ENCODE data around the gene ARL6IP1. TPM values are rescaled to one million over a fixed set of nuclear protein-coding genes. Genes with fewer than 3 reads are reported as not detected.

ARL6IP1 gene
- total and polyA plus RNA-seq, 2 donors (not counting 3 experiments of a cell fraction or from before 2014, with no cell fraction given), result 251 to 338 TPM

DNA sequence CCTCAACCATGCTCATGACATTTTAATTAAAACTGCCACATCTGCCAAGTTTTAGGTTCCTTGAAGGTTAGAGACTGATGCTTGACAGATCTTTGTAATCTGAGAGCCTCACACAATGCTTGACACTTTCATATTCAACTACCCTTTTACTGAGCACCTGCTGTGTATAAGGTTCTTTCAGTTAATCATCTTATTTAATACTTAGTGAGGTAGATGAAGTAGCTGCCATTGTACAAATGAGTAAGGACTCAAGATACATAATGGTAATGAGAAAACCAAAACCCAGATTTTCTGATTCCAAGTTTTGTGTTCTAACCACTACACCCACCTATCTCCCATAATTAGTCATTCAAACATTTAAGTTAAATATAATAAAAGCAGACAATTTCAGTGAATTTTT, 35.4 kb upstream of the ARL6IP1 start:
- FAIRE-seq, result no peak
- Histone ChIP-seq H3K9ac (replicated peaks; ENCODE audit: extremely low read depth, insufficient read depth, low read length) (no peak overlapping the region), H3K4me1 (ENCODE audit: control insufficient read depth, extremely low read depth, insufficient read depth, low read length) (no peaks in the 10 kb centered on the region), H2AFZ (ENCODE audit: low read depth, low read length) (no peak overlapping the region), H3K4me3 (replicated peaks in 1 of 3; ENCODE audit: insufficient read depth in 1 of 3, low read depth in 1 of 3, low read length in 3 of 3) (no peak overlapping the region), H3K9me3 (replicated peaks; ENCODE audit: control insufficient read depth, insufficient read depth, low read length) (no peaks in the 10 kb centered on the region), H4K20me1 (replicated peaks; ENCODE audit: control insufficient read depth, extremely low read depth, insufficient read depth, low read length) (no peaks in the 10 kb centered on the region), H3K4me2 (ENCODE audit: insufficient read depth, low read length) (no peak overlapping the region), H3K27me3 (ENCODE audit: control insufficient read depth in 2 of 2, insufficient read depth in 2 of 2, low read length in 2 of 2) (no peaks in the 10 kb centered on the region), H3K36me3 (ENCODE audit: control insufficient read depth in 2 of 2, extremely low read depth in 1 of 2, insufficient read depth in 2 of 2, low read length in 2 of 2) (peaks cover 36% of the 10 kb centered on the region in 2 experiments), H3K27ac (ENCODE audit: insufficient read depth, low read depth, low read length) (no peak overlapping the region), H3K9me1 (replicated peaks; ENCODE audit: control insufficient read depth, extremely low read depth, insufficient read depth, low read length) (no peaks in the 10 kb centered on the region), H3K79me2 (ENCODE audit: control insufficient read depth, insufficient read depth, low read length) (no peaks in the 10 kb centered on the region)
- ChIA-PET CTCF (interaction anchor here (0.7 kb wide), 1 partner anchor 16 kb away, joined by 4 read pairs; no protein-coding TSS in a partner anchor), POLR2A (no interaction called here)
- dilution Hi-C loops (cut with MboI; ENCODE audit: extremely low pct_ligation_motif_present, low sequenced_read_pairs) (no loop called here), intact Hi-C loops (cut with micrococcal nuclease) (loop anchor here (1.0 kb wide), 1 partner anchor 8 kb away; no protein-coding TSS in a partner anchor)
- no TSS peak for BruUV-seq (replicated peaks)
- no peak for TF ChIP-seq MYC (IDR thresholded peaks at IDR 0.05; ENCODE audit: low read depth, low read length)
- TF ChIP-seq, protein P1, sequence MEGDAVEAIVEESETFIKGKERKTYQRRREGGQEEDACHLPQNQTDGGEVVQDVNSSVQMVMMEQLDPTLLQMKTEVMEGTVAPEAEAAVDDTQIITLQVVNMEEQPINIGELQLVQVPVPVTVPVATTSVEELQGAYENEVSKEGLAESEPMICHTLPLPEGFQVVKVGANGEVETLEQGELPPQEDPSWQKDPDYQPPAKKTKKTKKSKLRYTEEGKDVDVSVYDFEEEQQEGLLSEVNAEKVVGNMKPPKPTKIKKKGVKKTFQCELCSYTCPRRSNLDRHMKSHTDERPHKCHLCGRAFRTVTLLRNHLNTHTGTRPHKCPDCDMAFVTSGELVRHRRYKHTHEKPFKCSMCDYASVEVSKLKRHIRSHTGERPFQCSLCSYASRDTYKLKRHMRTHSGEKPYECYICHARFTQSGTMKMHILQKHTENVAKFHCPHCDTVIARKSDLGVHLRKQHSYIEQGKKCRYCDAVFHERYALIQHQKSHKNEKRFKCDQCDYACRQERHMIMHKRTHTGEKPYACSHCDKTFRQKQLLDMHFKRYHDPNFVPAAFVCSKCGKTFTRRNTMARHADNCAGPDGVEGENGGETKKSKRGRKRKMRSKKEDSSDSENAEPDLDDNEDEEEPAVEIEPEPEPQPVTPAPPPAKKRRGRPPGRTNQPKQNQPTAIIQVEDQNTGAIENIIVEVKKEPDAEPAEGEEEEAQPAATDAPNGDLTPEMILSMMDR (IDR thresholded peaks at IDR 0.05; ENCODE audit: extremely low read depth in 1 of 2, insufficient read depth in 1 of 2, low read depth in 1 of 2, low read length in 2 of 2), result no peak
- no peak for DNase-seq (ENCODE audit: low read depth, low spot score)

DNA sequence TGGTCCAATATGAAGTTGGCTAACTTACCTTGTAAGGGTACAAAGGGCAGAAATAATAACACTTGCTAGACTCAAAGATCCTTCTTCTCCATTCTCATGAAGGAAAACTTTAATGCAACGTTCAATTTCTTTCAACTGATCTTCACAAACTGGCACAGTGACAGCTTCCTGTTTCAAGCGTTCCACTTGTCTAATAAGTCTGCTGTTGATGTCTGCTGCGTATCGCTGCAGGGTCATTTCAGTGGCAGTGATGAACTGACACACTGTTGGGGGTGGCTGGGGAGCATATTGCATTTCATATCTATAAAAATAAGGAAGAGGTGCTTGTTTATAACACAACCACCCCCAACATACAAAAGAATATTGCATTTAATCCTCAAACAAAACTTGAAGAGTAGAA, 33.5 kb upstream of the ARL6IP1 start:
- Histone ChIP-seq H3K9me3 (replicated peaks; ENCODE audit: control insufficient read depth, insufficient read depth, low read length) (no peaks in the 10 kb centered on the region), H3K9me1 (replicated peaks; ENCODE audit: control insufficient read depth, extremely low read depth, insufficient read depth, low read length) (no peaks in the 10 kb centered on the region), H3K4me3 (replicated peaks in 1 of 3; ENCODE audit: insufficient read depth in 1 of 3, low read depth in 1 of 3, low read length in 3 of 3) (no peak overlapping the region), H3K79me2 (ENCODE audit: control insufficient read depth, insufficient read depth, low read length) (no peaks in the 10 kb centered on the region), H4K20me1 (replicated peaks; ENCODE audit: control insufficient read depth, extremely low read depth, insufficient read depth, low read length) (no peaks in the 10 kb centered on the region), H3K27ac (ENCODE audit: insufficient read depth, low read depth, low read length) (no peak overlapping the region), H3K4me2 (ENCODE audit: insufficient read depth, low read length) (no peak overlapping the region), H3K9ac (replicated peaks; ENCODE audit: extremely low read depth, insufficient read depth, low read length) (no peak overlapping the region), H3K27me3 (ENCODE audit: control insufficient read depth in 2 of 2, insufficient read depth in 2 of 2, low read length in 2 of 2) (no peaks in the 10 kb centered on the region), H2AFZ (ENCODE audit: low read depth, low read length) (no peak overlapping the region), H3K4me1 (ENCODE audit: control insufficient read depth, extremely low read depth, insufficient read depth, low read length) (no peaks in the 10 kb centered on the region), H3K36me3 (ENCODE audit: control insufficient read depth in 2 of 2, extremely low read depth in 1 of 2, insufficient read depth in 2 of 2, low read length in 2 of 2) (peaks cover 35 to 38% of the 10 kb centered on the region in 2 experiments)
- dilution Hi-C loops (cut with MboI; ENCODE audit: extremely low pct_ligation_motif_present, low sequenced_read_pairs) (no loop called here), intact Hi-C loops (cut with micrococcal nuclease) (no loop called here)
- FAIRE-seq, result no peak
- no TSS peak for BruUV-seq (replicated peaks)
- no peak for DNase-seq (ENCODE audit: low read depth, low spot score)
- ChIA-PET CTCF (no interaction called here), POLR2A (interaction anchor here (1.0 kb wide), 1 partner anchor 33 kb away, joined by 3 read pairs; the partner anchor contains the start of gene ARL6IP1)
- TF ChIP-seq FOS (IDR thresholded peaks at IDR 0.05; ENCODE audit: borderline replicate concordance, insufficient read depth, low read length) (no peak), POLR2A (IDR thresholded peaks at IDR 0.05; ENCODE audit: low read depth, low read length) (no peak), GATA2 (IDR thresholded peaks at IDR 0.05; ENCODE audit: insufficient read depth, insufficient read length, low read depth, low read length) (no peak), EZH2 (IDR thresholded peaks at IDR 0.05; ENCODE audit: borderline replicate concordance, low read depth, low read length, severe bottlenecking) (no peak), JUN (IDR thresholded peaks at IDR 0.05; ENCODE audit: borderline replicate concordance, insufficient read depth, insufficient read length, low read depth) (no peak), POLR2AphosphoS5 (IDR thresholded peaks at IDR 0.05; ENCODE audit: insufficient read depth, low read depth, low read length) (no peak)
- TF ChIP-seq, protein P2, sequence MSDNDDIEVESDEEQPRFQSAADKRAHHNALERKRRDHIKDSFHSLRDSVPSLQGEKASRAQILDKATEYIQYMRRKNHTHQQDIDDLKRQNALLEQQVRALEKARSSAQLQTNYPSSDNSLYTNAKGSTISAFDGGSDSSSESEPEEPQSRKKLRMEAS (IDR thresholded peaks at IDR 0.05; ENCODE audit: insufficient read depth, insufficient read length), result no peak
- TF ChIP-seq, protein P1 (IDR thresholded peaks at IDR 0.05; ENCODE audit: extremely low read depth in 1 of 2, insufficient read depth in 1 of 2, low read depth in 1 of 2, low read length in 2 of 2), result no peak

Measured in endothelial cell of umbilical vein (primary cell).